ENCODE data around the gene ZNF385D. TPM values are rescaled to one million over a fixed set of nuclear protein-coding genes. Genes with fewer than 3 reads are reported as not detected.

Gene ZNF385D
- total RNA-seq, 1 donor from 2014 or later: 1.2 TPM

- DNase-seq (ENCODE audit: low spot score): no peak
- Mint-ChIP-seq H3K36me3 (ENCODE audit: low read depth) (no peaks in the 10 kb centered on the region), H3K4me1 (ENCODE audit: low read depth) (peaks cover 18% of the 10 kb centered on the region), H3K4me3 (ENCODE audit: unreplicated experiment) (no peak overlapping the region), H3K27me3 (ENCODE audit: low read depth) (peaks cover 8% of the 10 kb centered on the region), H3K9me3 (ENCODE audit: low read depth) (peaks cover 4% of the 10 kb centered on the region), H3K27ac (ENCODE audit: unreplicated experiment) (no peak overlapping the region)
- no peak for TF ChIP-seq CTCF (IDR thresholded peaks at IDR 0.05)
Measured at GRCh38 chr3:21745966-21746365, 5.0 kb downstream of the ZNF385D start.

GRCh38 chr3:21744793-21745192, 6.2 kb downstream of the ZNF385D start:
- peaks cover 6% of the 10 kb centered on the region for H3K4me1 Mint-ChIP-seq (ENCODE audit: low read depth)
- H3K4me3 Mint-ChIP-seq (ENCODE audit: unreplicated experiment): no peak overlapping the region
- no peaks in the 10 kb centered on the region for H3K36me3 Mint-ChIP-seq (ENCODE audit: low read depth)

GRCh38 chr3:21738935-21739702, 11.9 kb downstream of the ZNF385D start:
- Mint-ChIP-seq H3K4me3 (ENCODE audit: unreplicated experiment) (no peak overlapping the region), H3K4me1 (ENCODE audit: low read depth) (no peaks in the 10 kb centered on the region), H3K27ac (ENCODE audit: unreplicated experiment) (no peak overlapping the region), H3K36me3 (ENCODE audit: low read depth) (no peaks in the 10 kb centered on the region), H3K9me3 (ENCODE audit: low read depth) (peaks cover 4% of the 10 kb centered on the region), H3K27me3 (ENCODE audit: low read depth) (peaks cover 4% of the 10 kb centered on the region)
- DNase-seq (ENCODE audit: low spot score): no peak
- no peak for TF ChIP-seq CTCF (IDR thresholded peaks at IDR 0.05)

More at GRCh38 chr3:21744793-21745192, 6.2 kb downstream of the ZNF385D start:
- Mint-ChIP-seq H3K27me3 (ENCODE audit: low read depth) (peaks cover 1% of the 10 kb centered on the region), H3K9me3 (ENCODE audit: low read depth) (peaks cover 4% of the 10 kb centered on the region), H3K27ac (ENCODE audit: unreplicated experiment) (no peak overlapping the region)
- no peak for DNase-seq (ENCODE audit: low spot score)
- no peak for TF ChIP-seq CTCF (IDR thresholded peaks at IDR 0.05)

GRCh38 chr3:21738283-21738682, 12.7 kb downstream of the ZNF385D start:
- Mint-ChIP-seq H3K9me3 (ENCODE audit: low read depth) (peaks cover 4% of the 10 kb centered on the region), H3K4me1 (ENCODE audit: low read depth) (no peaks in the 10 kb centered on the region), H3K36me3 (ENCODE audit: low read depth) (no peaks in the 10 kb centered on the region), H3K4me3 (ENCODE audit: unreplicated experiment) (no peak overlapping the region), H3K27me3 (ENCODE audit: low read depth) (peaks cover 4% of the 10 kb centered on the region), H3K27ac (ENCODE audit: unreplicated experiment) (no peak overlapping the region)
- TF ChIP-seq CTCF (IDR thresholded peaks at IDR 0.05): no peak
- DNase-seq (ENCODE audit: low spot score): no peak

- no peak for DNase-seq (ENCODE audit: low spot score)
- Mint-ChIP-seq H3K27ac (ENCODE audit: unreplicated experiment) (no peak overlapping the region), H3K36me3 (ENCODE audit: low read depth) (no peaks in the 10 kb centered on the region), H3K9me3 (ENCODE audit: low read depth) (peaks cover 4% of the 10 kb centered on the region), H3K4me1 (ENCODE audit: low read depth) (peaks cover 10% of the 10 kb centered on the region), H3K4me3 (ENCODE audit: unreplicated experiment) (no peak overlapping the region), H3K27me3 (ENCODE audit: low read depth) (peaks cover 4% of the 10 kb centered on the region)
- TF ChIP-seq CTCF (IDR thresholded peaks at IDR 0.05): no peak
Measured at GRCh38 chr3:21734746-21735145, 16.3 kb downstream of the ZNF385D start.

Data from chondrocyte (in vitro differentiated cells).